Neural cell (in vitro differentiated cells): ENCODE measurements around the gene ARHGEF2.

Experiments used
- CTCF ChIP-seq: fragments of 450-650 bp; IDR thresholded peaks from 2 replicates; pipeline ENCODE4 v1.5.1; 2014; ENCODE audit warnings: antibody characterized with exemption, mild to moderate bottlenecking, moderate library complexity; ENCODE audit not compliant: poor library complexity, severe bottlenecking
- EP300 ChIP-seq: fragments of 450-650 bp; conservative IDR thresholded peaks from 2 replicates; pipeline ENCODE4 v1.6.1; 2014; ENCODE audit warnings: antibody characterized with exemption, mild to moderate bottlenecking, moderate library complexity; ENCODE audit not compliant: poor library complexity, severe bottlenecking
- POLR2AphosphoS5 ChIP-seq: IDR thresholded peaks from 2 replicates; pipeline ENCODE4 v1.6.1; 2012

- TF ChIP-seq CTCF (no peak), EP300 (no peak), POLR2AphosphoS5 (no peak)
These were observed 26.7 kb upstream of the ARHGEF2 start for GRCh38 chr1:156004843-156005584.
